Measurements from ENCODE around the gene LRRC25. TPM values are rescaled to one million over a fixed set of nuclear protein-coding genes. Genes with fewer than 3 reads are reported as not detected.

LRRC25 gene
- total RNA-seq, 1 donor from 2014 or later = 3.9 TPM

GRCh38 chr19:18388100-18388959 is 9.1 kb downstream of the LRRC25 start:
- Histone ChIP-seq H3K4me1 (peaks cover 22% of the 10 kb centered on the region), H3K4me3 (peak overlapping the region; percentile 32 to 47), H3K27me3 (no peaks in the 10 kb centered on the region), H3K27ac (peak overlapping the region; percentile 62), H3K36me3 (no peaks in the 10 kb centered on the region), H3K9me3 (no peaks in the 10 kb centered on the region)
- TF ChIP-seq POLR2AphosphoS5 (IDR thresholded peaks at IDR 0.05; ENCODE audit: insufficient read depth in 1 of 2, low read depth in 1 of 2) = peak in 1 of 2 donors; percentile 50
- TF ChIP-seq, protein P1, sequence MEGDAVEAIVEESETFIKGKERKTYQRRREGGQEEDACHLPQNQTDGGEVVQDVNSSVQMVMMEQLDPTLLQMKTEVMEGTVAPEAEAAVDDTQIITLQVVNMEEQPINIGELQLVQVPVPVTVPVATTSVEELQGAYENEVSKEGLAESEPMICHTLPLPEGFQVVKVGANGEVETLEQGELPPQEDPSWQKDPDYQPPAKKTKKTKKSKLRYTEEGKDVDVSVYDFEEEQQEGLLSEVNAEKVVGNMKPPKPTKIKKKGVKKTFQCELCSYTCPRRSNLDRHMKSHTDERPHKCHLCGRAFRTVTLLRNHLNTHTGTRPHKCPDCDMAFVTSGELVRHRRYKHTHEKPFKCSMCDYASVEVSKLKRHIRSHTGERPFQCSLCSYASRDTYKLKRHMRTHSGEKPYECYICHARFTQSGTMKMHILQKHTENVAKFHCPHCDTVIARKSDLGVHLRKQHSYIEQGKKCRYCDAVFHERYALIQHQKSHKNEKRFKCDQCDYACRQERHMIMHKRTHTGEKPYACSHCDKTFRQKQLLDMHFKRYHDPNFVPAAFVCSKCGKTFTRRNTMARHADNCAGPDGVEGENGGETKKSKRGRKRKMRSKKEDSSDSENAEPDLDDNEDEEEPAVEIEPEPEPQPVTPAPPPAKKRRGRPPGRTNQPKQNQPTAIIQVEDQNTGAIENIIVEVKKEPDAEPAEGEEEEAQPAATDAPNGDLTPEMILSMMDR (IDR thresholded peaks at IDR 0.05) = peak; percentile 95 to 98 (median 97)
- TF ChIP-seq POLR2A (IDR thresholded peaks at IDR 0.05) = no peak
- intact Hi-C loops (cut with DNase I) = no loop called here
- no peak for DNase-seq (ENCODE audit: extremely low spot score in 2 of 2)

DNA sequence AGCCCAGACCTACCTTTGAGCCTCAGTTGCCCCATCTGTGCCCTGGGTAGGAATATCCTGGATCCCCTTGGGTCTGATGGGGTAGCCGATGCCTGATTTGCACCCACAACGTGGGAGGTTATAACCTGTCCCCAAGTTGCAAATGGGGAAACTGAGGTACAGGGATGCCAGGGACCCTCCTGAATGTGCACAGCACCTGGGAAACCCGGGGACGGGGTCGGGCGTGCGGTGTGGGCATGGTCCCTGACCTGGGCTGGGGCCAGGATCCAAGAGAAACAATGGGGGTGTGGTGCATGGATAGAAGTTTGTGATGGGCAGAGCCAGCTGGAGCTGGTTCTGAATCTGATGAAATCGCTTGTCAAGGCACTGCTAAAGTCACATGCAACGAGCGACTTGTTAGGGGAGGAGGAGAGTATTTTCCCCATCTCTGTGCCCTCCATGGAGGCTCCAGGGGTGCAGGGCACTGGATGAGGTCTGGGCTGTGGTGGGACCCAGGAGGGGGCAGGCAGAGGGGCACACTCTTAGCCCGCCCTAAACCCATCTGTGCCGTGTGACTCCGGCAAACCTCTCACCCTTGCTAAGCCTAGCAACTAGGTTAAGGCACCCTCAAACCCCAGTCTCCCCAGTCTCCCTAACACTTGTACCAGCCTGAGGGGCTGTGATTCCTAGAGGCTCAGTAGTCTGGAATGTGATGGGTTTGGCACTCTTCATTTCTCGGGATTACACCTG is 10.7 kb downstream of the LRRC25 start:
- H3K9me3 ChIP-seq = no peaks in the 10 kb centered on the region

GRCh38 chr19:18385675-18386542 is 11.5 kb downstream of the LRRC25 start, which contains the start of gene GDF15:
Gene GDF15, plus strand, starts transcription at chr19:18386158. Its CDS starts 32 bp downstream, at chr19:18386190.
- DNase-seq (ENCODE audit: extremely low spot score in 2 of 2) = no peak
- TF ChIP-seq, protein P1 (IDR thresholded peaks at IDR 0.05) = peak in 1 of 3 experiments; percentile 32
- peak in 1 of 2 donors; percentile 77 for TF ChIP-seq POLR2AphosphoS5 (IDR thresholded peaks at IDR 0.05; ENCODE audit: insufficient read depth in 1 of 2, low read depth in 1 of 2)
- peak in 1 of 2 donors; percentile 44 for TF ChIP-seq POLR2A (IDR thresholded peaks at IDR 0.05)
- H3K4me1 ChIP-seq = peaks cover 22% of the 10 kb centered on the region
- H3K9me3 ChIP-seq = no peaks in the 10 kb centered on the region
- H3K27ac ChIP-seq = peak within 1 kb of the TSS; percentile 79
- no peaks in the 10 kb centered on the region for H3K36me3 ChIP-seq
- H3K4me3 ChIP-seq = peak within 1 kb of the TSS; percentile 23 to 36
- no peaks in the 10 kb centered on the region for H3K27me3 ChIP-seq
- intact Hi-C loops (cut with DNase I) = no loop called here

More for the DNA sequence above, 10.7 kb downstream of the LRRC25 start:
- Histone ChIP-seq H3K4me3 (peak overlapping the region; percentile 23 to 36), H3K36me3 (no peaks in the 10 kb centered on the region), H3K27me3 (no peaks in the 10 kb centered on the region), H3K4me1 (peaks cover 22% of the 10 kb centered on the region), H3K27ac (peak overlapping the region; percentile 79)
- no peak for DNase-seq (ENCODE audit: extremely low spot score in 2 of 2)
- TF ChIP-seq POLR2AphosphoS5 (IDR thresholded peaks at IDR 0.05; ENCODE audit: insufficient read depth in 1 of 2, low read depth in 1 of 2) (no peak), POLR2A (IDR thresholded peaks at IDR 0.05) (no peak)
- TF ChIP-seq, protein P1 (IDR thresholded peaks at IDR 0.05) = no peak
- intact Hi-C loops (cut with DNase I) = no loop called here

DNA sequence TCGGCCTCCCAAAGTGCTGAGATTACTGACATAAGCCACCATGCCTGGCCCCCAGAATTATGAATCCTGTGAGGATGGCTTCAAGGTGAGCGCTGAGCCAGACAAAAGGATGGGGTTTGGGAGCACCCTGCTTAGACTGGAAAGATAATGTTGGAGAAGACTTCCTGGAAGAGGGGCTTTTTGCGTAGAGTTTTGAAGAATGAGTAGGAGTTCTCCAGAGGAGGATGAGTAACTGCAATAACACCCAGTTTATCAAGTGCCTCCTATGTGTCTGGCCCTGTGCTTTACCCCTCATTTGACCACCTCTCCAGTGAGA is 12.1 kb downstream of the LRRC25 start:
- DNase-seq (ENCODE audit: extremely low spot score in 2 of 2) = no peak
- intact Hi-C loops (cut with DNase I) = no loop called here
- Histone ChIP-seq H3K27me3 (no peaks in the 10 kb centered on the region), H3K27ac (peak overlapping the region; percentile 79), H3K36me3 (no peaks in the 10 kb centered on the region), H3K9me3 (no peaks in the 10 kb centered on the region), H3K4me1 (peaks cover 22% of the 10 kb centered on the region), H3K4me3 (no peak overlapping the region)
- no peak for TF ChIP-seq POLR2A (IDR thresholded peaks at IDR 0.05)
- TF ChIP-seq, protein P1 (IDR thresholded peaks at IDR 0.05) = no peak
- no peak for TF ChIP-seq POLR2AphosphoS5 (IDR thresholded peaks at IDR 0.05; ENCODE audit: insufficient read depth in 1 of 2, low read depth in 1 of 2)
